GM21737 (cell line): ENCODE measurements around the gene LRRC75A.
"Not testable (repeated sequence)": the region's sequence is repeated elsewhere in the genome, so short reads cannot be mapped to it uniquely, and the experiment has no call there.

Source experiments
- ATAC-seq: cut with Tn5 transposase; IDR thresholded peaks from one replicate; pipeline ENCODE4 v1.9.1; 2021; ENCODE audit warnings: mild to moderate bottlenecking, moderate library complexity; ENCODE audit not compliant: unreplicated experiment

Gene LRRC75A

GRCh38 chr17:16491703-16492612, at the start of gene LRRC75A:
Gene LRRC75A (minus strand): TSS chr17:16492193. CDS start chr17:16491990, 203 bp downstream.
- no peak for ATAC-seq

- no peak for ATAC-seq
Measured at GRCh38 chr17:16537130-16537458, 45.1 kb upstream of the LRRC75A start.

GRCh38 chr17:16534236-16534635, 42.2 kb upstream of the LRRC75A start:
- no peak for ATAC-seq

GRCh38 chr17:16529906-16530305, 37.9 kb upstream of the LRRC75A start:
- ATAC-seq = no peak

GRCh38 chr17:16527298-16527697, 35.3 kb upstream of the LRRC75A start:
- no peak for ATAC-seq

GRCh38 chr17:16525556-16525955, 33.6 kb upstream of the LRRC75A start:
- ATAC-seq = not testable (repeated sequence)

GRCh38 chr17:16521070-16521727, 29.2 kb upstream of the LRRC75A start:
- ATAC-seq = peak; percentile 80

GRCh38 chr17:16519021-16519420, 27.0 kb upstream of the LRRC75A start:
- ATAC-seq = no peak

GRCh38 chr17:16517477-16517876, 25.5 kb upstream of the LRRC75A start:
- ATAC-seq = no peak

GRCh38 chr17:16516594-16517051, 24.6 kb upstream of the LRRC75A start:
- ATAC-seq = no peak

- ATAC-seq = no peak
Measured at GRCh38 chr17:16515933-16516332, 23.9 kb upstream of the LRRC75A start.

GRCh38 chr17:16513873-16514272, 21.9 kb upstream of the LRRC75A start:
- no peak for ATAC-seq

- ATAC-seq = no peak
Measured at GRCh38 chr17:16512011-16512410, 20.0 kb upstream of the LRRC75A start.

GRCh38 chr17:16511593-16511992, 19.6 kb upstream of the LRRC75A start:
- ATAC-seq = no peak

GRCh38 chr17:16507918-16508533, 16.0 kb upstream of the LRRC75A start:
- ATAC-seq = no peak

- no peak for ATAC-seq
Measured at GRCh38 chr17:16506188-16506587, 14.2 kb upstream of the LRRC75A start.

GRCh38 chr17:16504984-16505383, 13.0 kb upstream of the LRRC75A start:
- ATAC-seq = no peak

GRCh38 chr17:16496820-16497489, 5.0 kb upstream of the LRRC75A start:
- no peak for ATAC-seq

- no peak for ATAC-seq
Measured at GRCh38 chr17:16495980-16496819, 4.2 kb upstream of the LRRC75A start.

- no peak for ATAC-seq
Measured at GRCh38 chr17:16495561-16495960, 3.6 kb upstream of the LRRC75A start.
